PC-3 (cell line): ENCODE results near the gene FAXDC2. TPM values are rescaled to one million over a fixed set of nuclear protein-coding genes. Genes with fewer than 3 reads are reported as not detected.

Source experiments
- ATAC-seq: fragments of 200-7000 bp; cut with Tn5 transposase; 2 replicates; pipeline ENCODE4 v1.9.1; 2020; ENCODE audit warnings: mild to moderate bottlenecking, moderate library complexity
- BruUV-seq: library from RNA; stranded (reverse); fragments of 400-500 nt; replicated peaks from 2 replicates; lab custom pipeline; 2021; lab: Mats Ljungman, UMichigan
- CTCF ChIA-PET: fragments of 300-600 bp; sonication (Branson Sonifier 250); formaldehyde crosslinking; loops from one replicate; lab custom pipeline; 2022; ENCODE audit warnings: antibody characterized with exemption; lab: Charles Lee
- POLR2A ChIA-PET: fragments of 300-600 bp; sonication (Branson Sonifier 250); formaldehyde crosslinking; loops from one replicate; lab custom pipeline; 2022; ENCODE audit warnings: antibody characterized with exemption; ENCODE audit not compliant: unreplicated experiment; lab: Charles Lee
- DNase-seq: peaks from one replicate; pipeline ENCODE4 v3.0.0-alpha.2; 2015
- H2AFZ ChIP-seq: fragments of 300-600 bp; sonication (generic); 2 replicates; pipeline ENCODE4 v1.6.0; 2016; ENCODE audit warnings: antibody characterized with exemption, low read length
- H3F3A ChIP-seq: fragments of 300-600 bp; sonication (generic); one replicate; pipeline ENCODE4 v1.6.0; 2017; ENCODE audit warnings: antibody characterized with exemption, low read length, control low read depth, mild to moderate bottlenecking; ENCODE audit not compliant: unreplicated experiment
- H3K27ac ChIP-seq: fragments of 300-600 bp; sonication (generic); 2 replicates; pipeline ENCODE4 v1.5.1; 2016; ENCODE audit warnings: mild to moderate bottlenecking, low read length
- H3K27me3 ChIP-seq: fragments of 300-600 bp; sonication (generic); 2 replicates; pipeline ENCODE4 v1.6.1; 2016; ENCODE audit warnings: low read length, mixed read lengths
- H3K36me3 ChIP-seq: fragments of 300-600 bp; sonication (generic); 2 replicates; pipeline ENCODE4 v1.6.1; 2016; ENCODE audit warnings: low read depth, mixed run types, low read length, mixed read lengths
- H3K4me1 ChIP-seq: fragments of 300-600 bp; sonication (generic); 2 replicates; pipeline ENCODE4 v1.5.1; 2016; ENCODE audit warnings: low read length; ENCODE audit not compliant: insufficient read depth
- H3K4me2 ChIP-seq: fragments of 300-600 bp; sonication (generic); 2 replicates; pipeline ENCODE4 v1.6.0; 2016; ENCODE audit warnings: low read length
- H3K4me3 ChIP-seq: fragments of 300-600 bp; sonication (generic); 2 replicates; pipeline ENCODE4 v1.5.1; 2016; ENCODE audit warnings: mild to moderate bottlenecking, low read length, mixed read lengths
- H3K79me2 ChIP-seq: fragments of 300-600 bp; sonication (generic); 2 replicates; pipeline ENCODE4 v1.6.1; 2017; ENCODE audit warnings: low read length, mixed read lengths
- H3K9ac ChIP-seq: fragments of 300-600 bp; sonication (generic); 2 replicates; pipeline ENCODE4 v1.6.0; 2016; ENCODE audit warnings: mild to moderate bottlenecking, low read length
- H3K9me2 ChIP-seq: fragments of 300-600 bp; sonication (generic); replicated peaks from 2 replicates; pipeline ENCODE4 v1.6.1; 2016; ENCODE audit warnings: mixed run types, low read length, mixed read lengths
- H3K9me3 ChIP-seq: fragments of 300-600 bp; sonication (generic); 2 replicates; pipeline ENCODE4 v1.6.1; 2016; ENCODE audit warnings: low read length, mixed read lengths
- H4K20me1 ChIP-seq: fragments of 300-600 bp; sonication (generic); 2 replicates; pipeline ENCODE4 v1.6.1; 2016; ENCODE audit warnings: low read length, mixed read lengths
- CTCF ChIP-seq: fragments of 300-600 bp; sonication (generic); conservative IDR thresholded peaks from 2 replicates; pipeline ENCODE4 v1.5.1; 2017; ENCODE audit warnings: antibody characterized with exemption, low read depth, mild to moderate bottlenecking, low read length
- EZH2 ChIP-seq: fragments of 300-600 bp; sonication (generic); IDR thresholded peaks from one replicate; pipeline ENCODE4 v1.6.1; 2017; ENCODE audit warnings: antibody characterized with exemption, mild to moderate bottlenecking, low read length; ENCODE audit not compliant: unreplicated experiment
- EZH2phosphoT487 ChIP-seq: fragments of 300-600 bp; sonication (generic); IDR thresholded peaks from 2 replicates; pipeline ENCODE4 v1.6.1; 2018; ENCODE audit warnings: mild to moderate bottlenecking, antibody characterized with exemption, low read length, borderline replicate concordance
- intact Hi-C: fragments of 100-400 bp; cut with micrococcal nuclease; formaldehyde crosslinking; loops from 2 replicates; pipeline ENCODE4 v1.9.0; 2023
- total RNA-seq: library from RNA; depleted of rRNA; stranded (reverse); fragments of >200 nt; gene quantifications from 2 replicates; pipeline ENCODE4 v1.2.3, GENCODE V29; 2014

Gene FAXDC2
- total RNA-seq, 1 experiment from 2014 or later = not detected

- BruUV-seq = no TSS peak
- Histone ChIP-seq H3K36me3 (no peaks in the 10 kb centered on the region; the same call in 1 of the 2 replicates), H3K4me1 (no peaks in the 10 kb centered on the region), H3K4me3 (no peak overlapping the region), H3K79me2 (peaks cover 91% of the 10 kb centered on the region), H3K9ac (no peak overlapping the region), H3K4me2 (no peak overlapping the region), H3K27me3 (no peaks in the 10 kb centered on the region), H2AFZ (no peak overlapping the region), H3K27ac (no peak overlapping the region), H4K20me1 (peaks cover 48% of the 10 kb centered on the region), H3K9me2 (no peaks in the 10 kb centered on the region), H3K9me3 (no peaks in the 10 kb centered on the region), H3F3A (no peaks in the 10 kb centered on the region)
- POLR2A ChIA-PET = no interaction called here
- TF ChIP-seq CTCF = no peak
- no peak for TF ChIP-seq EZH2
- TF ChIP-seq EZH2phosphoT487 = no peak
- intact Hi-C loops = no loop called here
- ATAC-seq (no peak), DNase-seq (no peak)
- CTCF ChIA-PET = no interaction called here
Observed at GRCh38 chr5:154786414-154786813, 64.0 kb downstream of the FAXDC2 start.

- no peaks in the 10 kb centered on the region; the same call in 1 of the 2 replicates for H3K4me1 ChIP-seq
- no peaks in the 10 kb centered on the region for H3F3A ChIP-seq
- no peak overlapping the region for H3K4me3 ChIP-seq
- H3K79me2 ChIP-seq = peaks cover 97% of the 10 kb centered on the region
- no peak overlapping the region for H3K4me2 ChIP-seq
- H3K9ac ChIP-seq = no peak overlapping the region
- H3K36me3 ChIP-seq = no peaks in the 10 kb centered on the region; the same call in 1 of the 2 replicates
- H3K27ac ChIP-seq = no peak overlapping the region
- H3K9me2 ChIP-seq = no peaks in the 10 kb centered on the region
- peaks cover 58% of the 10 kb centered on the region for H4K20me1 ChIP-seq
- ATAC-seq (no peak), DNase-seq (no peak)
- ChIA-PET CTCF (no interaction called here), POLR2A (no interaction called here)
- BruUV-seq = no TSS peak
- intact Hi-C loops = no loop called here
- H2AFZ ChIP-seq = no peak overlapping the region
- no peak for TF ChIP-seq EZH2
- no peak for TF ChIP-seq EZH2phosphoT487
- TF ChIP-seq CTCF = no peak
- H3K9me3 ChIP-seq = no peaks in the 10 kb centered on the region
- no peaks in the 10 kb centered on the region for H3K27me3 ChIP-seq
Observed at GRCh38 chr5:154784856-154785255, 65.5 kb downstream of the FAXDC2 start.

GRCh38 chr5:154783774-154784460, 66.5 kb downstream of the FAXDC2 start:
- ATAC-seq (no peak), DNase-seq (no peak)
- H3K4me3 ChIP-seq = no peak overlapping the region
- no peak overlapping the region for H3K9ac ChIP-seq
- H3K27me3 ChIP-seq = no peaks in the 10 kb centered on the region
- no peak overlapping the region for H3K4me2 ChIP-seq
- intact Hi-C loops = no loop called here
- ChIA-PET CTCF (no interaction called here), POLR2A (no interaction called here)
- no TSS peak for BruUV-seq
- TF ChIP-seq EZH2phosphoT487 (no peak), CTCF (no peak), EZH2 (no peak)
- H3K9me3 ChIP-seq = no peaks in the 10 kb centered on the region
- peaks cover 100% of the 10 kb centered on the region for H3K79me2 ChIP-seq
- H3F3A ChIP-seq = no peaks in the 10 kb centered on the region
- H3K27ac ChIP-seq = no peak overlapping the region
- H3K9me2 ChIP-seq = no peaks in the 10 kb centered on the region
- peaks cover 61% of the 10 kb centered on the region for H4K20me1 ChIP-seq
- no peak overlapping the region for H2AFZ ChIP-seq
- H3K4me1 ChIP-seq = peaks cover 8% of the 10 kb centered on the region
- no peaks in the 10 kb centered on the region for H3K36me3 ChIP-seq
